Neural crest cell (in vitro differentiated cells): ENCODE measurements around the gene CNOT6. TPM values are rescaled to one million over a fixed set of nuclear protein-coding genes. Genes with fewer than 3 reads are reported as not detected.
"Not testable (repeated sequence)": the region's sequence is repeated elsewhere in the genome, so short reads cannot be mapped to it uniquely, and the experiment has no call there.

Source experiments
- DNase-seq: peaks from one replicate; pipeline ENCODE4 v3.0.0; 2021; ENCODE audit warnings: low read depth, mixed read lengths, low spot score
- H3K27ac Mint-ChIP-seq: one replicate; pipeline ENCODE4 v1.8.0; 2021; ENCODE audit warnings: mild to moderate bottlenecking, mixed read lengths; ENCODE audit not compliant: unreplicated experiment
- H3K27me3 Mint-ChIP-seq: 2 replicates; pipeline ENCODE4 v1.8.0; 2021; ENCODE audit warnings: low read depth, mild to moderate bottlenecking, mixed read lengths
- H3K36me3 Mint-ChIP-seq: 2 replicates; pipeline ENCODE4 v1.8.0; 2021; ENCODE audit warnings: low read depth, mild to moderate bottlenecking, mixed read lengths
- H3K4me1 Mint-ChIP-seq: 2 replicates; pipeline ENCODE4 v1.8.0; 2021; ENCODE audit warnings: mixed read lengths
- H3K4me3 Mint-ChIP-seq: one replicate; pipeline ENCODE4 v1.8.0; 2021; ENCODE audit warnings: mild to moderate bottlenecking, mixed read lengths
- H3K9me3 Mint-ChIP-seq: 2 replicates; pipeline ENCODE4 v1.8.0; 2021; ENCODE audit warnings: mixed read lengths
- CTCF ChIP-seq: fragments of 200-600 bp; sonication (generic); conservative IDR thresholded peaks from 2 replicates; pipeline ENCODE4 v1.5.0; 2021; ENCODE audit warnings: antibody characterized with exemption, mild to moderate bottlenecking
- total RNA-seq: library from RNA; stranded (reverse); gene quantifications from 2 replicates; pipeline ENCODE4 v1.2.1, GENCODE V29; 2021

Gene CNOT6
- total RNA-seq, 1 donor from 2014 or later, result 75.7 TPM

- Mint-ChIP-seq H3K9me3 (peaks cover 3% of the 10 kb centered on the region), H3K4me3 (no peak overlapping the region), H3K27me3 (no peaks in the 10 kb centered on the region), H3K36me3 (peaks cover 20% of the 10 kb centered on the region), H3K4me1 (peaks cover 46% of the 10 kb centered on the region), H3K27ac (no peak overlapping the region)
- TF ChIP-seq CTCF, result peak; percentile 17
- no peak for DNase-seq
These were observed 31.2 kb downstream of the CNOT6 start for GRCh38 chr5:180525399-180525798.

GRCh38 chr5:180526269-180526668 lies 32.1 kb downstream of the CNOT6 start:
- Mint-ChIP-seq H3K27ac (no peak overlapping the region), H3K9me3 (peaks cover 3% of the 10 kb centered on the region), H3K4me3 (no peak overlapping the region), H3K27me3 (no peaks in the 10 kb centered on the region), H3K4me1 (peaks cover 43% of the 10 kb centered on the region), H3K36me3 (peaks cover 20% of the 10 kb centered on the region)
- DNase-seq, result no peak
- TF ChIP-seq CTCF, result no peak

GRCh38 chr5:180527659-180528058 lies 33.5 kb downstream of the CNOT6 start:
- H3K36me3 Mint-ChIP-seq, result peaks cover 32% of the 10 kb centered on the region
- no peak for TF ChIP-seq CTCF
- DNase-seq, result no peak
- no peak overlapping the region for H3K27ac Mint-ChIP-seq
- no peak overlapping the region for H3K4me3 Mint-ChIP-seq
- no peaks in the 10 kb centered on the region for H3K27me3 Mint-ChIP-seq
- H3K4me1 Mint-ChIP-seq, result peaks cover 31% of the 10 kb centered on the region
- peaks cover 5% of the 10 kb centered on the region for H3K9me3 Mint-ChIP-seq

- peaks cover 49% of the 10 kb centered on the region for H3K36me3 Mint-ChIP-seq
- H3K27ac Mint-ChIP-seq, H3K4me1 Mint-ChIP-seq, H3K9me3 Mint-ChIP-seq, H3K4me3 Mint-ChIP-seq, DNase-seq, H3K27me3 Mint-ChIP-seq: not testable (repeated sequence)
These were observed 36.9 kb downstream of the CNOT6 start for GRCh38 chr5:180531036-180531585.

GRCh38 chr5:180532268-180532667 lies 38.1 kb downstream of the CNOT6 start:
- Mint-ChIP-seq H3K27me3 (no peaks in the 10 kb centered on the region), H3K9me3 (peaks cover 5% of the 10 kb centered on the region), H3K4me3 (no peak overlapping the region), H3K36me3 (peaks cover 50% of the 10 kb centered on the region), H3K4me1 (no peaks in the 10 kb centered on the region), H3K27ac (no peak overlapping the region)
- TF ChIP-seq CTCF, result no peak
- DNase-seq, result no peak

GRCh38 chr5:180533845-180534244 lies 39.7 kb downstream of the CNOT6 start:
- no peak overlapping the region for H3K4me3 Mint-ChIP-seq
- no peak for TF ChIP-seq CTCF
- H3K4me1 Mint-ChIP-seq, result no peaks in the 10 kb centered on the region
- H3K27ac Mint-ChIP-seq, result no peak overlapping the region
- H3K9me3 Mint-ChIP-seq, result peaks cover 5% of the 10 kb centered on the region
- DNase-seq, result no peak
- peaks cover 48% of the 10 kb centered on the region for H3K36me3 Mint-ChIP-seq
- H3K27me3 Mint-ChIP-seq, result no peaks in the 10 kb centered on the region
